ENCODE data around the gene MAEA.
"Not testable (repeated sequence)": the region's sequence is repeated elsewhere in the genome, so short reads cannot be mapped to it uniquely, and the experiment has no call there.

Gene MAEA

DNA sequence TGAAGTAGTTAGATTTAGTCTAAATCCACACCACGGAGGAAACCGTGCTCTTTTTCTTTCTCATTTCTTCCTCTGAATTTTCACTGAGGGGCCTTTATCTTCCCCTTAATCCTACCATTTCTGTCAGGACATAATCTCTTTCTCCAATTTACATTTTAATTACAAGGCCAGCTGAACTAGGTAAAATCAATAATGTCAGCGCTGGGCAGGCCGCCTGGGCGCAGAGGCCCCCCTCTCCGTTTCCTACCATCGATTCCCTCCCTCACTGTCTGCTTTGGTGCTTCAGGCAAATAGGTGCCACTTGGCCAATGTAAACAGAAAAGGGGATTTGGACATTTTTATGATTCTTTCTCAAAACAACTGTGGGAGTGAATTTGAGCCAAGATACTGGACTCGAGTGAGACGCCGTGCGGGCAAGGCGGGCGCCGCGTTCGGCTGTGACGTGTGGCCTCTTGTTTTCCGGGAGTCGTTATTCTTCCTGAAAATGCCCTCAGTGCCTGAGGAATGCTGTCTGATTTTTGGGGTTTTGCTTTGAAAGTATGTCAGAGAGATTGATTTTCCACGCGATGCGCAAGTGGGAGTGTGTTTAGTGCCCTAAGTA lies 79.9 kb downstream of the MAEA start:
- no peak for DNase-seq

DNA sequence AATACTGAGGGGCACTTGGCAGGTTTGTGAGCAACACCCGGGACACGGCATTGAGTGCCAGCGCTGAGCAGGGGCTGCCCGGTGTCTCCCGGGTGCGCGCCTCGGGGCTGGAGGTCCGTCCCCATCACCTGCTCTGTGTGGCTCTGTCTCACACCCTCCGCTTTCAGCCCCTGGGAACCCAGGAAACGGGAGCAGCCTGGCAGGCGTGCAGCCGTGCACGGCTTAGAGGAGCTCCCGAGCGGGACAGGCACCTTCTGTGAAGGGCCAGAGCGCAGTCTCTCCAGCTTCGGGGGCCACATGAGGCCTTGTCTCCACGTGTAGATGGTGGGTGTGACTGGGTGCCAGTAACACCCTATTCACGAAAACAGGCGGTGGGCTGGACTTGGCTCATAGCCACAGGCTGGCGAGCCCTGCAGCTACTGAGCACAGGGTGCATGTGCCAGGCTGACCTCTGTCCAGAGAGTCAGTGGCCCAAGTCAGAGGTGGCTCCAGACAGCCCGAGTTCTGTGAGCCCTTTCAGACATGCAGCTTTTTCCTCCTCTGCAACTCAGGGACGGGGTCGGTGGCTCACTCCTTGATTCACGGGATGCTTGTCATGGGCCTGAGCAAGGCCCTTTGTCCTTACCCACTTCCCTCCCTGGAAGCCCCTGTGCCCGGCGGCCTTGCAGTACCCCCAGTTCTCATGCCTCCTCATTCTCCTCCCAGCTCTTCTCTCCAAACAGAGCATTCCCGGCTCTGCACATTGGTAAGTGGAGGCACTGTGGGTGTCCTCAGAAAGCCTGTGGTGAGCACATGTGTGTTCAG lies 80.8 kb downstream of the MAEA start:
- no peak for DNase-seq

GRCh38 chr4:1371176-1372165 lies 81.8 kb downstream of the MAEA start:
- DNase-seq, result no peak

GRCh38 chr4:1372576-1372975 lies 82.9 kb downstream of the MAEA start:
- DNase-seq, result not testable (repeated sequence)

DNA sequence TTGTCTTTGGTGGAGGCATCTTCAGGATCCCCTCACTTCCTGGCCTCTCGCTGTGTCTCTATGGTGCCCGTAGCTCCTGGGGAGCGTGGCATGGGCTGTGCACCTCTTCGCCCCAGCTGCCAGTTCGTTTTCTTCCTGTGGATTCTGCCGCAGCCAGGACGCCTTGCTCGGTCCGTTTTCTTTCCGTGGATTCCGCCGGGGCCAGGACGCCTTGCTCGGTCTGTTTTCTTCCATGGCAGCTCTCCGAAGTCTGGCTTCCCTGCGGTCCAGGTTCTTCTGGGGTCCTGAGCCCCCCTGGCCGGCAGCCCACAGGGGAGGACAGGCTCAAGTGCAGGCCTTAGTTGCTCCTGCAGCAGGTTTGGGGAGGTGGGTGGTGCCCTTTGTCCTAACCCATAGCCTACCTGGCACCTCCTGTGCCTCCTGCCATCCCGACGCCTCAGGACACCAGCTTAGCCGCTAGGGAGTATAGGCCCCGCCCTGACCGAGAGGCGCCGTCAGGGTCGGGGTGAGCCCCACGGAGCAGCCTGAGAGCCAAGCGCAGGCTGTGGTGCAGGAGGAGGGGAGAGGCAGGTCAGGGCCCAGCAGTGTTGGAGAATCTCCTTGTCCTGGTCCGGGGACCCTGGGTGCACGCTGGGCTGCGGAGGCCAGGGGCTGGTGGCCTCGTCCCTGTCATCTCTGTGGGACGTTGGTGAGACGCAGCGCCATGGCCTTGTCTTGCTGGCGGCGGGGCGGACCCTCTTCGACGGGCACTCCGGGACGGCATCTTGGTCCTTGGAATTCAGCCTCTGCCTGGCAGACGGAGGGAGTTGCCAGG lies 84.4 kb downstream of the MAEA start:
- no peak for DNase-seq

GRCh38 chr4:1374706-1375045 lies 85.0 kb downstream of the MAEA start:
- DNase-seq, result no peak

GRCh38 chr4:1375051-1375721 lies 85.5 kb downstream of the MAEA start:
- DNase-seq, result no peak

- no peak for DNase-seq
Measured at GRCh38 chr4:1375761-1376322, 86.2 kb downstream of the MAEA start.

DNA sequence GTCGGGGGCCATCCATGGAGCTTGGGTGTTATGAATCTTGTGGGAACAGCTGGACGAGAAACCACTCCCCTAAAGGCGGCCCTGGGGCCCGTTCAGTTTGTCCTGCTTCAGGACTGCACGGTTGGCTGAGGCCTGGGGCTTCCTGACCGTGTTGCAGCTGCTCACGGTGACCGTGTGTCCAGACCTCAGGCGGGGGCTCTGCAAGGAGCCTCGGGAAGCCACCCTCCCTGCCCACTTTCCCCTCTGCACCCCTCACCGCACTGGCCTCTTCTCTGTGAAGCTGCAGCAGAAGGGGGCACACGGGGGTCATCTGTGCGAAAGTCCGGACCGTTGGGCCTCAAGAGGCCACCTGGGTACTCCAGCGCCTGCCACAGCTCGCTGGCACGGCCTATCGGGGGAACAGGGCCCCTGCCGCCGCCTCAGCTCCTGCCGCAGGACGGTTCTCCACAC lies 86.7 kb downstream of the MAEA start:
- DNase-seq, result no peak

GRCh38 chr4:1376841-1377605 lies 87.3 kb downstream of the MAEA start:
- no peak for DNase-seq

DNA sequence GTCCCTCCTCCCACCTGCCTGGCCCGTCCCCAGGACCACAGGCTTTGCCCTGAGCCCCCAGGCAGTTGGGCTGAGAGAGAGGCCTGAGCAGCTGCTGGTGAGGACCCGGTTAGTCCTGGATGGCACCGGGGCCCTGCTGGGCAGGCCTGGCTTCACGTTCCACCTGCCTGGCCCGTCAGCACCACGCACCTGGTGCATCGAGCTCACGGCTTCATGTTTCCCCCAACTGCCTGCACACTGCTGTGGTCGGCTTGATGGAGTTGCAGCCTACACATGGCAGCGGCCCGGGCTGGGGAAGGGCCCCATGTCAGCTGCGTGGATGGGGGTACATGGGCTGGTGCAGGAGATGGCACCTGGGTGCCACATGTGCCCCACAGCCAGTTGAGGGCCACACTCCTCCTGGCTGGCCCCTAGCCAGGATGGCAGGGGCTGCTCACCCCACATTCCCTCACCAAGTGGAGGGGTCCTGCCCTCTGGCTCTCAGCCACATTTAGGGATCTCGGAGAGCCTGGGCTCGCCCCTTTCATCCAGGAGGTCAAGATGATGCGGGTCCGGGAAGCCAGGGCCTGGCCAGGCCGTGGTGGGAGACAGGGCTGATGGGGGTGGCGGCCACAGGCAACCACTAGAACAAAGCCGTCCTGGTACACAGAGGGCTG lies 88.0 kb downstream of the MAEA start:
- no peak for DNase-seq

DNA sequence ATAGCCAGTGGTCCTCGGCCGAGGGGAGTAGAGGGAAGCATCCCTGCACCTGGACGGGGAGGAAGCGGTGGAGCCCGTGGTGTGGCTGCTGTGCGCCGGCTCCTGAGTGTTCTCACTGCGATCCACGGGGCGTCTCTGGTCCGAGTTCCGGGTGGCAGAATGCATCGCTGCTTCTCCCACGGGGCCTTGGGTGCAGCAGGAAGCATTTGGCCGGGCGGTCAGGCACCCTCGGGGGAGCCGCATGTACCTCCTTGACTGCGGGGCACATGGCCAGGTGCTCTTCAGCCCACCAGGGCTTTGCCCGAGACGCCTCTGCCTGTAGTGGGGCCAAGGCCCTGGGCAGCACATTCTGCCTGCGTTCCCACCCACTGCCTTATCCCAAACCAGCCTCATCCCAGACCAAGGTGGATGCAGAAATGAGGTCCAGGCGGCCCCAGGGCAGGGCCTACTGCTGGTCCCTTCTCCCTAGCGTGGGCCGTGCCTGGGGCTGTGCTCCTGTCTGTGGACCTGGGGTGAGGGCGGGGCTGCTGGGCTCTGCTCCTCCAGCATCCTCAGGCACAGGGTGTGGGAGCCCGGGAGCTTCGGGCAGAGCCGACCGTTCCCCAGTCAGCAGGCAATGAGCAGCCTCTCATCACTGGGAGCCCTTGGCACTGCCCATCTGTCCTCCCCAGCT lies 89.0 kb downstream of the MAEA start:
- DNase-seq, result no peak

- DNase-seq, result no peak
Measured at GRCh38 chr4:1379351-1379781, 89.7 kb downstream of the MAEA start.

DNA sequence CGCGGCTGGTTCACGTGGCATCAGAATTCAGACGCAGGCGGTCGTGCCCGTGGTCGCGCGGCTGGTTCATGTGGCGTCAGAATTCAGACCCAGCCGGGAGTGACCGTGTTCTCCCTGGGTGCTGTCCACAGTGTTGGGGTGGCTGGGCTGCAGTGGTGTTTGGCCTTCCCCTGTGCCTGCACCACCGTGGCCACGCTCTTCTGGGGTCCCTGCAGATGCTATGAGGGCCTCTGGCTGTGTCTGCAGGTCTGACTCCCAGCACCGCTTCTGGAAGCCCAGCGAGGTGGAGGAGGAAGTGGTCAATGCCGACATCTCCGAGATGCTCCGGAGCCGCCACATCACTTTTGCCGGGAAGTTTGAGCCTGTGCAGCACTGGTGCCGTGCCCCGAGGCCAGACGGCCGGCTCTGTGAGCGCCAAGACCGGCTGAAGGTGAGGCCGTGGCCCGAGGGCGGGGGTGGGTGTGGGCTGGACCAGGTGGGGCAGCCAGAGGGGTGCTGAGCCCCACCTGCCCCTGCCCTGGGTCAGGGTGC lies 90.2 kb downstream of the MAEA start:
- DNase-seq, result no peak

- no peak for DNase-seq
Measured at GRCh38 chr4:1380368-1381151, 90.9 kb downstream of the MAEA start.

DNA sequence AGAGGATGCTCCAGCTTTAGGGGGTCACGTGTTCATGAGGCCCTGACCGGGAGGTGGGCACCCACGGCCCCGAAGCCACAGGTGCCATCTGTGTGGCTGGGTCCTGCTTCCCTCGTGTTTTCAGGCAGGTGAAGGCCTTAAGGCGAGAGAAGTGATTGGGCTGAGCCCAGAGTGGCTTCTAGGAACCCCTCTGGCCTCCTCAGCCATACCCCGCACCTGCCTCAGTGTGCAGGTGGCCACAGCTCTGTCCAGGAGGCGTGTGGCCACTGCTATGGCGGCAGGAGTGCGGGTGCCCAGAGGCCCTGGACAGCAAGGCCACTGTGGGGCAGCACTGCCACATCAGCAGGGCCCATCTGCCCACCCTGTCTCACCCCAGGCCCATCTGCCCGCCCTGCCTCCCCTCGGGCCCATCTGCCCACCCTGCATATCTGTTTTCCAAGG lies 91.5 kb downstream of the MAEA start:
- no peak for DNase-seq

DNA sequence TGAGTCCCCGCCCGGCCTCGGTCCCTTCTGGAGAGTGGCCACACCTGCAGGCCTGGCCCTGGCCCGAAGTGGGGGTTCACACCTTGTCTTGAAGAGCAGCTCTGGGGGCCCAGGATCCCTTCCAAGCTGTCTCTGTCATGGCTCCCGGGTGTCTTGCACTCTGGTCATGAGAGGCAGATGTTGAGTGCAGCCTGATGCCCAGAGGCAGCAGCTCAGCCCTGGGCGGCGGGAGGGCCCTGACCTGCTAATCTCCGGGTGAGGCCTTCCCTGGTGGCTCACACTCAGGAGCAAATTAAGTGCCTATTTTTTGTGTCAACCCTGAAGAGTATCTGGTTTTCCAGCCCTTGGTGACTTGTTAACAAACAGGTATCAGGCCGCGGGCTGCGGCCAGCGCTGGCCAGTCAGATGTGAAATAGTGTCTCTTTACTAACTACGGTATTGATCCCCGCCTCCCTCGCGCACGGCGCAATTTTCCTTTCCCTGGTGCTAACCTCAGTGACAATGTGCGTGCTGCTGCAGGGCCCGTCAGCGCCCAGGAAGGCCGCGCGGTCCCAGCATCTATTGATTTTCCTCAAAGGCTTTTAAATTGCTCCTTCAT lies 92.4 kb downstream of the MAEA start:
- no peak for DNase-seq
